Measurements from ENCODE around the gene CD79A.

DNA sequence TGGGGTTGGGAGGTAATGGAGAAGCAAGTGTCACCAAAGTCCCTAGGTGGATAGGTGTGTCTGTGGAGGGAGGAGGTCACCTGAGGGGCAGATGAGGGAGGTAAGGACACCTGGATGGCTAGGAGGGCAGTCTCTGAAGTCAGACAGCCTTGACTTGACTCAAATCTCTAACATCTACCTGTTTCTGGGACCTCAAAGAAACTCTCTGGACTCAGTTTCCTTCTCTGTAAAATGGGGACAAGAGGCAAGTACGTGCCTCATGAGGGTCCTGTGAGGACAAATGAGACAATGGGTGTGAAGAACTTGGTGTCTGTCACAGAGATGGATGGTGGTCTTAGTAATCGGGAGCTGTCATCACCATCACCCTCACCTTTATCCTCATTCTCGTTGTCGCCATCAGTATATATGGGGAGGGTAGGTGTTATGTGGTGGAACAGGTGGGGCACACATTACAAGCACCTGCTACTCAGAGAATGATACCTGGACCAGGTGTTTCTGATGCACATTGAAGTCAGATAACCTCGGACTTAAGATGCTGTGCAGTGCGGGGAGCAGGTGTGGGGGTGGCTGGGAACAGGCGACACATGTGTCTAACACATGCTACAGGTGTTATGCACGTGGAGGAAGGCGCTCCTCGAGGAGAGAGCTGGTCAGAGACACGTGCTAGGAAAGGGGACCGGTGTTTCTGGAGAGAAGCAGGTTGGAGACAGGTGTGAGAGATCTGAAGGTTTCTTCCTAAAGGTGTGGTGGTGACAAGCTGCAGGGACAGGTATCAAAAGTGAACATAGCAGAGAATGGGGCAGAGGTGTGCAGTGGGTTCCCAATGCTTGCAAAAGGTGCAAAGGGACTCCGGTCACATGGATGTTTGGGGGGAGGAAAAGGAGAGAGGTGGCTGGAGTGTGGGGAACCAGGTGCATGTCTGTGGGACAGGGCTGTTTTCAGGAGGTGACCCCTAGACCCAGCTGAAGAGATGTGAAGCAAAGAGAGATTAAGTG is 47.4 kb downstream of the CD79A start:
- TF ChIP-seq, protein P1, sequence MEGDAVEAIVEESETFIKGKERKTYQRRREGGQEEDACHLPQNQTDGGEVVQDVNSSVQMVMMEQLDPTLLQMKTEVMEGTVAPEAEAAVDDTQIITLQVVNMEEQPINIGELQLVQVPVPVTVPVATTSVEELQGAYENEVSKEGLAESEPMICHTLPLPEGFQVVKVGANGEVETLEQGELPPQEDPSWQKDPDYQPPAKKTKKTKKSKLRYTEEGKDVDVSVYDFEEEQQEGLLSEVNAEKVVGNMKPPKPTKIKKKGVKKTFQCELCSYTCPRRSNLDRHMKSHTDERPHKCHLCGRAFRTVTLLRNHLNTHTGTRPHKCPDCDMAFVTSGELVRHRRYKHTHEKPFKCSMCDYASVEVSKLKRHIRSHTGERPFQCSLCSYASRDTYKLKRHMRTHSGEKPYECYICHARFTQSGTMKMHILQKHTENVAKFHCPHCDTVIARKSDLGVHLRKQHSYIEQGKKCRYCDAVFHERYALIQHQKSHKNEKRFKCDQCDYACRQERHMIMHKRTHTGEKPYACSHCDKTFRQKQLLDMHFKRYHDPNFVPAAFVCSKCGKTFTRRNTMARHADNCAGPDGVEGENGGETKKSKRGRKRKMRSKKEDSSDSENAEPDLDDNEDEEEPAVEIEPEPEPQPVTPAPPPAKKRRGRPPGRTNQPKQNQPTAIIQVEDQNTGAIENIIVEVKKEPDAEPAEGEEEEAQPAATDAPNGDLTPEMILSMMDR (conservative IDR thresholded peaks at IDR 0.05 in 1 of 2, IDR thresholded peaks at IDR 0.05 in 1 of 2; ENCODE audit: low read depth in 1 of 2, low read length in 2 of 2) = no peak
- TF ChIP-seq EZH2 (IDR thresholded peaks at IDR 0.05; ENCODE audit: low read length, missing control alignments) = no peak
